Heart left ventricle (tissue), 13 donors: ENCODE measurements around the gene STX11.

Experiments
- CTCF ChIP-seq, 12 donors: fragments of 200-600 bp; sonication (generic) in 4 of 12; IDR thresholded peaks; one replicate each; pipeline versions ENCODE4 v1.5.0 to v1.8.0; 2018 to 2022; ENCODE audit warnings: antibody characterized with exemption in 12 of 12, mild to moderate bottlenecking in 5 of 12
- POLR2A ChIP-seq, 2 donors: fragments of 450-650 bp; IDR thresholded peaks; one replicate each; pipeline ENCODE4 v1.6.1; 2017; ENCODE audit warnings: antibody characterized with exemption in 2 of 2, mild to moderate bottlenecking in 2 of 2, moderate library complexity in 2 of 2
- donor health status: ischemic (EF 13 %, LVEDD 7.1; RV severe dilation, severe dysfunction).
- donor health status: DM: no; HTN: yes; CAD: no.
- donor health status: DM: no; HTN: no; CAD: no.
- donor health status: ischemic (EF 25% LVEDD 6.9; RV normal size, moderate dysfunction).
- donor health status: ischemic (EF 25% LVEDD 5.7; RV mildly dilated, moderate dysfunction).
- donor health status: ischemic (EF 35%, LVEDD 5.7; RV mildly dilated, moderate dysfunction).
- donor health status: nonischemic (EF 11% LVEDD 7.7; RV severe dilation, severe dysfunction).
- donor health status: DM: yes; HTN: yes; CAD: no.
- donor health status: PGD.
- donor health status: ischemic (EF 29% LVEDD 5.4; RV normal size, mild dysfunction).
- donor health status: nonischemic (EF 23%, LVEDD 6.1; RV moderate dilation, normal function).

- TF ChIP-seq CTCF (IDR thresholded peaks at IDR 0.05) (no peak), POLR2A (IDR thresholded peaks at IDR 0.05) (no peak)
Observed at GRCh38 chr6:144214622-144215401, 64.5 kb downstream of the STX11 start.
